Mucosa of rectum (tissue), 2 donors: ENCODE results near the gene RARRES2.

Experiments
- H3K27ac ChIP-seq, 2 donors: one replicate each; pipeline ENCODE4 v1.7.0; 2013; ENCODE audit warnings: inconsistent platforms in 2 of 2, low read depth in 2 of 2, low read length in 2 of 2
- H3K27me3 ChIP-seq, 2 donors: one replicate each; pipeline ENCODE4 v1.7.0; 2013; ENCODE audit warnings: low read length in 2 of 2; ENCODE audit not compliant: control insufficient read depth in 2 of 2, insufficient read depth in 2 of 2
- H3K36me3 ChIP-seq, 2 donors: one replicate each; pipeline ENCODE4 v1.7.0; 2013; ENCODE audit warnings: low read length in 2 of 2; ENCODE audit not compliant: control insufficient read depth in 2 of 2, insufficient read depth in 2 of 2
- H3K4me1 ChIP-seq, 2 donors: one replicate each; pipeline ENCODE4 v1.7.0; 2013; ENCODE audit warnings: low read length in 2 of 2, mild to moderate bottlenecking in 1 of 2; ENCODE audit not compliant: control insufficient read depth in 2 of 2, insufficient read depth in 2 of 2
- H3K4me3 ChIP-seq, 2 donors: one replicate each; pipeline ENCODE4 v1.7.0; 2013; ENCODE audit warnings: low read length in 2 of 2
- H3K9ac ChIP-seq, 2 donors: one replicate each; pipeline ENCODE4 v1.7.0; 2013; ENCODE audit warnings: low read length in 2 of 2, low read depth in 1 of 2, mild to moderate bottlenecking in 1 of 2
- H3K9me3 ChIP-seq, 2 donors: one replicate each; pipeline ENCODE4 v1.7.0; 2013; ENCODE audit warnings: low read length in 2 of 2; ENCODE audit not compliant: control insufficient read depth in 2 of 2
- donor health status: healthy.
- donor health status: Normal muscosa, but diverticular disease.

Gene RARRES2

GRCh38 chr7:150370612-150371071 lies 29.2 kb upstream of the RARRES2 start:
- Histone ChIP-seq H3K9ac (peak overlapping the region; percentile 83 to 92), H3K27ac (peak overlapping the region; percentile 94 to 96), H3K4me1 (peaks cover 51 to 57% of the 10 kb centered on the region in 2 donors), H3K9me3 (no peaks in the 10 kb centered on the region), H3K4me3 (peak overlapping the region; percentile 84 to 97), H3K36me3 (peaks cover 11 to 30% of the 10 kb centered on the region in 2 donors), H3K27me3 (no peaks in the 10 kb centered on the region)

- Histone ChIP-seq H3K36me3 (peaks cover 11 to 30% of the 10 kb centered on the region in 2 donors), H3K9me3 (no peaks in the 10 kb centered on the region), H3K27me3 (no peaks in the 10 kb centered on the region), H3K9ac (peak overlapping the region; percentile 83 to 92), H3K27ac (peak overlapping the region; percentile 94 to 96), H3K4me3 (peak overlapping the region; percentile 84 to 97), H3K4me1 (peaks cover 49 to 56% of the 10 kb centered on the region in 2 donors)
Measured at GRCh38 chr7:150369748-150370501, 28.5 kb upstream of the RARRES2 start.

- Histone ChIP-seq H3K4me3 (peak overlapping the region; percentile 84 to 97), H3K4me1 (peaks cover 49 to 50% of the 10 kb centered on the region in 2 donors)
Measured at GRCh38 chr7:150368884-150369747, 27.7 kb upstream of the RARRES2 start.

DNA sequence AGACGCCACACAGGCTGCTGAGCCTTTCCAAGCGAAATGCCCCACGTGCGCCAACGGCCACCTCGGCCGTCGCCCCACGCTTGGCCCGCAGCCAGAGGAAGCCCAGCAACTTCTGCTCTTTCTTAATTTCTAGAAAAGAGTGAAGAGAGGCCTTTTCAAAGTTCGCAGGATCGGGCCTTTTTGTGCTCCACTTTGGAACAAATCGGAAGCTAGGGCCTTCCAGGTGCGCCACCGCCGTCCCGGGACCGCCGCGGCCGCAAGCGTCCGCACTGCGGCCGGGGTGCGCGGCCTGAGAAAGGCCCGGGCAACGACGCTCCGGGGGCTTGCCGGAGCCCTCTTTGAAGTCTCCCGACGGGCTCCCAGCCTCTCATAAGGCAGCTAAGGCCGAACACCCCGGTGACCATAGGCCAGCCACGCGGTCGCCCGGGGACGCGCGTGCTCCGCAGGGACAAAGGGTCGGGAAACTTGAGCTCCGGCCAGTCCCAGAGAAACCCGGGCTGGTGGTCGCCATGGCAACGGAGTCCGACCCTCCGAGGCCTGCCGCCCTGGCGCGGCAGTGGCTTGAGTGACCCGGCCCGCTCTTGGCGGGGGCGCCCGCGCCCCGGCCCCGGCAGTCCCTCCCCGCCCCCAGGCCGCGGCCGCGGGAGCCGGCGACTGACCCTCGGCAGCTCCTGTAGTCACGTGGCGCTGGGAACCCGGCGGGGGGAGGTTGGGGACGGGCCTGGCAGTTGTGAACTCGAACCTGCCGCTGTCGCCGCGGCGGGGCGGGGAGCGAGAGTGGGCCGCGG lies 26.9 kb upstream of the RARRES2 start, which contains the start of gene REPIN1:
Gene REPIN1 (plus strand): TSS at position 727 of the 788 bp plus-strand sequence. CDS start 890 bp downstream, outside the sequence.
- Histone ChIP-seq H3K9ac (peak within 1 kb of the TSS; percentile 83 to 92), H3K27ac (peak within 1 kb of the TSS; percentile 94 to 96), H3K4me1 (peaks cover 42 to 46% of the 10 kb centered on the region in 2 donors), H3K36me3 (peaks cover 8 to 21% of the 10 kb centered on the region in 2 donors), H3K4me3 (peak within 1 kb of the TSS; percentile 84 to 97), H3K27me3 (no peaks in the 10 kb centered on the region), H3K9me3 (no peaks in the 10 kb centered on the region)

More at GRCh38 chr7:150368884-150369747, 27.7 kb upstream of the RARRES2 start:
- Histone ChIP-seq H3K27me3 (no peaks in the 10 kb centered on the region), H3K9ac (peak overlapping the region; percentile 83 to 92), H3K9me3 (no peaks in the 10 kb centered on the region), H3K27ac (peak overlapping the region; percentile 94 to 96), H3K36me3 (peaks cover 11 to 28% of the 10 kb centered on the region in 2 donors)

DNA sequence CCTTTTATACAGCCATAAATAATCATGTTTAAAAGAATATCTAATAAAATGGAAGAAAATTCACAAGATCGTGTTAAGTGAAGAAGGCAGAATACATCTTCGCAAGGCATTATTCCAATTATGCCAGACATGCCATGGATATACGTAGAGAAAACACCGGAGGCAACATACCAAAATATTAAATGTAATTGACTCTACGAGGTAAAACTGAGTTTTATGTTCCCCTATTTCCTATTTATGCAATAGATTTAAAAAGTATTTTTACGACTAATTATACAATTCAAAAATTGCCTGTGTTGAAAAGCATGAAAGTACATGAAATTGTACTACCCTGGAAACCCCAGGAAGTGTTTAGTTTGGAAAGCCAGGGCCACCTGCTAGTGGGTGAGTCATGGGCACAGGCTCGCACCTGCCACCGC lies 26.3 kb upstream of the RARRES2 start:
- H3K27me3 ChIP-seq = no peaks in the 10 kb centered on the region
- H3K4me3 ChIP-seq = peak overlapping the region; percentile 84 to 97
- peaks cover 6 to 16% of the 10 kb centered on the region in 2 donors for H3K36me3 ChIP-seq
- peak overlapping the region; percentile 94 to 96 for H3K27ac ChIP-seq
- H3K9me3 ChIP-seq = no peaks in the 10 kb centered on the region
- H3K9ac ChIP-seq = peak overlapping the region; percentile 83 to 85
- peaks cover 36 to 40% of the 10 kb centered on the region in 2 donors for H3K4me1 ChIP-seq

GRCh38 chr7:150365673-150366398 lies 24.4 kb upstream of the RARRES2 start:
- Histone ChIP-seq H3K9me3 (no peaks in the 10 kb centered on the region), H3K36me3 (peaks cover 2 to 8% of the 10 kb centered on the region in 2 donors), H3K27me3 (no peaks in the 10 kb centered on the region), H3K4me3 (no peak overlapping the region), H3K4me1 (peaks cover 26 to 29% of the 10 kb centered on the region in 2 donors), H3K9ac (peak overlapping the region in 1 of 2 donors; percentile 41), H3K27ac (peak overlapping the region; percentile 15 to 40)

DNA sequence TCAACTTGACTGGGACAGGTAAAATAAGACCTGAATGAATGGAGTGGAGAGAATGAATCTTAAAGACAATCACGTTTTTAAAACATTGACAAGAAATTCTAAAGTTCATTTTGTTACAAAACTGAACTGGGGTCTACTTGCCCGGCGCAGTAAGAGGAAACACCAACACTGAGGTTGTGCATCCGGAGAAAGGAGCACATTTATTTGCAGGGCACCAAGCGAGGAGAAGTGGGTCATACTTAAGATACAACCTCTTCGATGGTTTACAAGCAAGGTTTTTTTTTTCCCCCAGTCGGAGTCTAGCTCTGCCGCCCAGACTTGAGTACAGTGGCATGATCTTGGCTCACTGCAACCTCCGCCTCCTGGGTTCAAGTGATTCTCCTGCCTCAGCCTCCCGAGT lies 23.8 kb upstream of the RARRES2 start:
- Histone ChIP-seq H3K36me3 (peaks cover 2% of the 10 kb centered on the region in 2 donors), H3K4me1 (peaks cover 20 to 23% of the 10 kb centered on the region in 2 donors), H3K27ac (peak overlapping the region in 1 of 2 donors; percentile 40)

GRCh38 chr7:150363872-150364271 lies 22.4 kb upstream of the RARRES2 start:
- Histone ChIP-seq H3K9ac (no peak overlapping the region), H3K36me3 (no peaks in the 10 kb centered on the region), H3K27me3 (no peaks in the 10 kb centered on the region), H3K27ac (no peak overlapping the region), H3K4me3 (no peak overlapping the region), H3K4me1 (peaks cover 11 to 13% of the 10 kb centered on the region in 2 donors), H3K9me3 (no peaks in the 10 kb centered on the region)

More for the DNA sequence above, 23.8 kb upstream of the RARRES2 start:
- no peak overlapping the region for H3K4me3 ChIP-seq
- H3K9ac ChIP-seq = no peak overlapping the region
- no peaks in the 10 kb centered on the region for H3K9me3 ChIP-seq
- no peaks in the 10 kb centered on the region for H3K27me3 ChIP-seq

DNA sequence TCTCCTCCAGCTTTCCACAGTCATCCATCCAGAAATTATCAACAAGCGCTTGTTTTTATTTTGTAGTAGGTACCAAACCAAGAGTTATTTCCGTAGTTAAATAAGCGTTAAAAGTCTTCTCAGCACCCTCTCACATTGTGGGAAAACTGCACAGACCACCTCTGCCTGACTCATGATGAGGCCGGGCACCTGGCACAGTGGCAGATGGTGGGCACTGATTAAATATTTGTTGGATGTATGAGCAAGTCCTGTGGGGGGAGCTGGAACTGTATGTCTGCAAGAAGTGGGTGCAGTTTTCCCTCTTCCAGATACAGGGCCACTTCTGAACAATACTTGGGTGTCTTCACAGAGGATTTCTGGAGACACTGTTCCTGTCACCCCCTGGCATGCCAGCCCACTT lies 21.9 kb upstream of the RARRES2 start:
- no peak overlapping the region for H3K4me3 ChIP-seq
- no peaks in the 10 kb centered on the region for H3K36me3 ChIP-seq
- H3K27ac ChIP-seq = no peak overlapping the region
- H3K27me3 ChIP-seq = no peaks in the 10 kb centered on the region
- H3K9me3 ChIP-seq = no peaks in the 10 kb centered on the region
- peaks cover 11 to 13% of the 10 kb centered on the region in 2 donors for H3K4me1 ChIP-seq
- no peak overlapping the region for H3K9ac ChIP-seq
